Neural cell (in vitro differentiated cells): ENCODE data around the gene NCBP3. TPM values are rescaled to one million over a fixed set of nuclear protein-coding genes. Genes with fewer than 3 reads are reported as not detected.

ENCODE experiments used
- H2AFZ ChIP-seq: fragments of 200-600, 300-800 bp; sonication (generic), shearing (Covaris generic); 2 replicates; pipeline ENCODE4 v1.6.0; 2014; ENCODE audit warnings: low read depth, mild to moderate bottlenecking, antibody characterized with exemption, low read length, moderate library complexity
- H3F3A ChIP-seq: fragments of 200-600 bp; shearing (Covaris generic); 2 replicates; pipeline ENCODE4 v1.6.1; 2016; ENCODE audit warnings: mild to moderate bottlenecking, moderate library complexity, mixed read lengths, antibody characterized with exemption, low read length; ENCODE audit not compliant: insufficient read depth, poor library complexity, severe bottlenecking
- H3K27ac ChIP-seq: fragments of 200-600, 300-800 bp; sonication (generic), shearing (Covaris generic); 2 replicates; pipeline ENCODE4 v1.5.1; 2014; ENCODE audit warnings: mild to moderate bottlenecking, low read length, moderate library complexity
- H3K27me3 ChIP-seq: fragments of 300-800, 200-600 bp; sonication (generic), shearing (Covaris generic); 2 replicates; pipeline ENCODE4 v1.6.0; 2014; ENCODE audit warnings: mild to moderate bottlenecking, low read depth, low read length, moderate library complexity; ENCODE audit not compliant: insufficient read depth
- H3K36me3 ChIP-seq: fragments of 300-800, 200-600 bp; sonication (generic), shearing (Covaris generic); 2 replicates; pipeline ENCODE4 v1.5.1; 2014; ENCODE audit warnings: mild to moderate bottlenecking, antibody characterized with exemption, low read length, moderate library complexity; ENCODE audit not compliant: insufficient read depth
- H3K4me2 ChIP-seq: fragments of 300-800, 200-600 bp; sonication (generic), shearing (Covaris generic); 2 replicates; pipeline ENCODE4 v1.6.0; 2014; ENCODE audit warnings: mild to moderate bottlenecking, low read length
- H3K4me3 ChIP-seq: fragments of 300-800, 200-600 bp; sonication (generic), shearing (Covaris generic); 2 replicates; pipeline ENCODE4 v1.5.1; 2014; ENCODE audit warnings: mild to moderate bottlenecking, low read length, moderate library complexity
- H3K79me2 ChIP-seq: fragments of 200-600 bp; shearing (Covaris generic); replicated peaks from 2 replicates; pipeline ENCODE4 v1.6.0; 2014; ENCODE audit warnings: mild to moderate bottlenecking, low read length, moderate library complexity; ENCODE audit not compliant: insufficient read depth
- H3K9ac ChIP-seq: fragments of 300-800, 200-600 bp; sonication (generic), shearing (Covaris generic); 2 replicates; pipeline ENCODE4 v1.6.1; 2016; ENCODE audit warnings: mild to moderate bottlenecking, low read length, mixed read lengths
- H3K9me2 ChIP-seq: fragments of 200-600 bp; shearing (Covaris generic); 2 replicates; pipeline ENCODE4 v1.6.1; 2016; ENCODE audit warnings: mild to moderate bottlenecking, low read length, mixed read lengths; ENCODE audit not compliant: insufficient read depth
- H3K9me3 ChIP-seq: fragments of 200-600, 300-800 bp; sonication (generic), shearing (Covaris generic); 2 replicates; pipeline ENCODE4 v1.6.1; 2016; ENCODE audit warnings: mild to moderate bottlenecking, mixed run types, low read length, moderate library complexity, mixed read lengths
- H4K20me1 ChIP-seq: fragments of 200-600 bp; shearing (Covaris generic); 2 replicates; pipeline ENCODE4 v1.6.1; 2016; ENCODE audit warnings: mild to moderate bottlenecking, mixed run types; ENCODE audit not compliant: insufficient read depth
- CTCF ChIP-seq: fragments of 450-650 bp; IDR thresholded peaks from 2 replicates; pipeline ENCODE4 v1.5.1; 2014; ENCODE audit warnings: antibody characterized with exemption, mild to moderate bottlenecking, moderate library complexity; ENCODE audit not compliant: poor library complexity, severe bottlenecking
- EZH2 ChIP-seq: fragments of 200-600, 300-800 bp; shearing (Covaris generic), sonication (generic); IDR thresholded peaks from 2 replicates; pipeline ENCODE4 v1.6.1; 2014; ENCODE audit warnings: antibody characterized with exemption, low read length, borderline replicate concordance, mild to moderate bottlenecking; ENCODE audit not compliant: insufficient read depth, poor library complexity, severe bottlenecking
- MXI1 ChIP-seq: fragments of 450-650 bp; conservative IDR thresholded peaks from 2 replicates; pipeline ENCODE4 v1.6.1; 2014; ENCODE audit warnings: antibody characterized with exemption, mild to moderate bottlenecking; ENCODE audit not compliant: poor library complexity, severe bottlenecking
- POLR2AphosphoS5 ChIP-seq: IDR thresholded peaks from 2 replicates; pipeline ENCODE4 v1.6.1; 2012
- RAD21 ChIP-seq: fragments of 450-650 bp; conservative IDR thresholded peaks from 2 replicates; pipeline ENCODE4 v1.6.1; 2014; ENCODE audit warnings: antibody characterized with exemption, mild to moderate bottlenecking, moderate library complexity
- REST ChIP-seq: IDR thresholded peaks from 2 replicates; pipeline ENCODE4 v1.6.1; 2012; ENCODE audit warnings: borderline replicate concordance
- SMC3 ChIP-seq: fragments of 450-650 bp; conservative IDR thresholded peaks from 2 replicates; pipeline ENCODE4 v1.6.1; 2014; ENCODE audit warnings: antibody characterized with exemption, mild to moderate bottlenecking, moderate library complexity; ENCODE audit not compliant: poor library complexity
- TAF1 ChIP-seq: IDR thresholded peaks from 2 replicates; pipeline ENCODE4 v1.6.1; 2012; ENCODE audit warnings: low read depth
- polyA plus RNA-seq: library from polyadenylated mRNA; depleted of rRNA; stranded (reverse); fragments of >200 nt; gene quantifications from 2 replicates; pipeline ENCODE4 v1.2.3, GENCODE V29; 2014

The NCBP3 gene
- polyA plus RNA-seq, 1 donor from 2014 or later, result 132 TPM

GRCh38 chr17:3890082-3890877, 44.2 kb upstream of the NCBP3 start:
- Histone ChIP-seq H3F3A (no peaks in the 10 kb centered on the region), H3K9me2 (no peaks in the 10 kb centered on the region), H3K27me3 (no peaks in the 10 kb centered on the region), H3K9ac (no peak overlapping the region), H3K4me2 (no peak overlapping the region), H2AFZ (no peak overlapping the region), H3K9me3 (no peaks in the 10 kb centered on the region), H3K27ac (no peak overlapping the region), H4K20me1 (no peaks in the 10 kb centered on the region), H3K36me3 (no peaks in the 10 kb centered on the region), H3K79me2 (no peaks in the 10 kb centered on the region), H3K4me3 (no peak overlapping the region)
- TF ChIP-seq POLR2AphosphoS5, result no peak
- no peak for TF ChIP-seq SMC3
- TF ChIP-seq TAF1, result no peak
- TF ChIP-seq RAD21, result no peak
- TF ChIP-seq CTCF, result no peak
- no peak for TF ChIP-seq MXI1

- H3K4me3 ChIP-seq, result no peak overlapping the region
Observed at GRCh38 chr17:3889325-3890012, 43.4 kb upstream of the NCBP3 start.

More at GRCh38 chr17:3889325-3890012, 43.4 kb upstream of the NCBP3 start:
- Histone ChIP-seq H3K27ac (no peak overlapping the region), H3F3A (no peaks in the 10 kb centered on the region), H3K9me2 (no peaks in the 10 kb centered on the region), H3K79me2 (no peaks in the 10 kb centered on the region), H3K27me3 (no peaks in the 10 kb centered on the region), H2AFZ (no peak overlapping the region), H3K9me3 (no peaks in the 10 kb centered on the region), H4K20me1 (no peaks in the 10 kb centered on the region), H3K4me2 (no peak overlapping the region), H3K36me3 (no peaks in the 10 kb centered on the region), H3K9ac (no peak overlapping the region)
- TF ChIP-seq TAF1 (no peak), REST (no peak), EZH2 (no peak)
